ENCODE results near the gene COL6A3. TPM values are rescaled to one million over a fixed set of nuclear protein-coding genes. Genes with fewer than 3 reads are reported as not detected.

The COL6A3 gene
- polyA plus RNA-seq, 2 of the 4 experiments (the other 2 are of a cell fraction), result 0.10 to 0.28 TPM

GRCh38 chr2:237391140-237391539 lies 22.8 kb downstream of the COL6A3 start:
- ChIA-PET POLR2A (no interaction called here), CTCF (no interaction called here)
- 0 out of 3 replicates have a peak, but pooled peaks cover 7% of the 10 kb centered on the region for H3K9me3 ChIP-seq
- no peak for ATAC-seq
- 56% methylated on average over 5 of the region's 5 CpGs for WGBS (ENCODE audit: missing lambda C conversion rate)
- TF ChIP-seq CTCF (IDR thresholded peaks at IDR 0.05) (no peak), MAFK (IDR thresholded peaks at IDR 0.05; ENCODE audit: partially characterized antibody) (peak; percentile 67)
- no peak for DNase-seq (ENCODE audit: low read depth in 1 of 2, low spot score in 1 of 2)
- H3K4me2 ChIP-seq, result no peak overlapping the region
- no peak for FAIRE-seq
- no peak overlapping the region for H3K27ac ChIP-seq
- H3K4me1 ChIP-seq, result no peaks in the 10 kb centered on the region
- no peak overlapping the region for H3K4me3 ChIP-seq

- ChIA-PET CTCF (interaction anchor here (1.5 kb wide), 1 partner anchor 182 kb away, joined by 5 read pairs; no protein-coding TSS in a partner anchor), POLR2A (no interaction called here)
- ATAC-seq, result no peak
- TF ChIP-seq RNF2 (IDR thresholded peaks at IDR 0.05; ENCODE audit: borderline replicate concordance, low read depth), result no peak
- TF ChIP-seq MAFK (IDR thresholded peaks at IDR 0.05; ENCODE audit: partially characterized antibody), result no peak
- no peak for DNase-seq (ENCODE audit: low read depth in 1 of 2, low spot score in 1 of 2)
- no peak overlapping the region for H3K4me2 ChIP-seq
- no peak for FAIRE-seq
- H3K9me3 ChIP-seq, result 0 out of 3 replicates have a peak, but pooled peaks cover 7% of the 10 kb centered on the region
- 48% methylated on average over 2 of the region's 2 CpGs for WGBS (ENCODE audit: missing lambda C conversion rate)
- no peak overlapping the region for H3K27ac ChIP-seq
- no peak overlapping the region for H3K4me3 ChIP-seq
- H3K4me1 ChIP-seq, result no peaks in the 10 kb centered on the region
Observed at GRCh38 chr2:237390235-237390634, 23.7 kb downstream of the COL6A3 start.

- Histone ChIP-seq H3K4me1 (no peaks in the 10 kb centered on the region), H3K4me3 (no peak overlapping the region), H3K27ac (no peak overlapping the region), H3K9me3 (0 out of 3 replicates have a peak, but pooled peaks cover 7% of the 10 kb centered on the region), H3K4me2 (no peak overlapping the region)
- FAIRE-seq (no peak), DNase-seq (ENCODE audit: low read depth in 1 of 2, low spot score in 1 of 2) (no peak), ATAC-seq (no peak)
- CTCF ChIA-PET, result interaction anchor here (0.9 to 1.5 kb wide), 3 partner anchors 9 to 182 kb away, joined by 3 to 5 read pairs (median 4); no protein-coding TSS in a partner anchor
- TF ChIP-seq POLR2AphosphoS2 (conservative IDR thresholded peaks at IDR 0.05; ENCODE audit: low read length), result no peak
- TF ChIP-seq ZSCAN20 (CRISPR knock-in tag; IDR thresholded peaks at IDR 0.05), result no peak
- TF ChIP-seq MAX (IDR thresholded peaks at IDR 0.05), result no peak
- TF ChIP-seq ZC3H11A (IDR thresholded peaks at IDR 0.05), result no peak
- no peak for TF ChIP-seq TP53 (CRISPR knock-in tag; IDR thresholded peaks at IDR 0.05)
- no peak for TF ChIP-seq CBX2 (IDR thresholded peaks at IDR 0.05; ENCODE audit: borderline replicate concordance, low read depth)
- TF ChIP-seq JUN (IDR thresholded peaks at IDR 0.05), result no peak
- TF ChIP-seq POLR2A (IDR thresholded peaks at IDR 0.05; ENCODE audit: low read length), result no peak
- TF ChIP-seq FOSL2 (IDR thresholded peaks at IDR 0.05), result no peak
- TF ChIP-seq FOSL2 (CRISPR knock-in tag; IDR thresholded peaks at IDR 0.05), result no peak
- TF ChIP-seq RFX5 (IDR thresholded peaks at IDR 0.05), result no peak
- no peak for TF ChIP-seq NPAS2 (CRISPR knock-in tag; IDR thresholded peaks at IDR 0.05; ENCODE audit: borderline replicate concordance)
- no peak for TF ChIP-seq RNF2 (IDR thresholded peaks at IDR 0.05; ENCODE audit: borderline replicate concordance, low read depth)
- no peak for TF ChIP-seq JUNB (IDR thresholded peaks at IDR 0.05)
- TF ChIP-seq BHLHE40 (IDR thresholded peaks at IDR 0.05; ENCODE audit: low read depth, low read length), result no peak
- TF ChIP-seq BCL3 (IDR thresholded peaks at IDR 0.05), result no peak
- TF ChIP-seq USF2 (IDR thresholded peaks at IDR 0.05), result no peak
- TF ChIP-seq CHD2 (IDR thresholded peaks at IDR 0.05; ENCODE audit: low read length, partially characterized antibody), result no peak
- TF ChIP-seq RCOR1 (IDR thresholded peaks at IDR 0.05; ENCODE audit: low read depth, low read length), result no peak
- TF ChIP-seq KDM5A (IDR thresholded peaks at IDR 0.05), result no peak
- no peak for TF ChIP-seq MAFK (IDR thresholded peaks at IDR 0.05; ENCODE audit: partially characterized antibody)
- WGBS (ENCODE audit: missing lambda C conversion rate), result 45% methylated on average over 3 of the region's 3 CpGs
- POLR2A ChIA-PET, result no interaction called here
Observed at GRCh38 chr2:237389831-237390230, 24.1 kb downstream of the COL6A3 start.
